ENCODE data around the gene CDK2AP2.

DNA sequence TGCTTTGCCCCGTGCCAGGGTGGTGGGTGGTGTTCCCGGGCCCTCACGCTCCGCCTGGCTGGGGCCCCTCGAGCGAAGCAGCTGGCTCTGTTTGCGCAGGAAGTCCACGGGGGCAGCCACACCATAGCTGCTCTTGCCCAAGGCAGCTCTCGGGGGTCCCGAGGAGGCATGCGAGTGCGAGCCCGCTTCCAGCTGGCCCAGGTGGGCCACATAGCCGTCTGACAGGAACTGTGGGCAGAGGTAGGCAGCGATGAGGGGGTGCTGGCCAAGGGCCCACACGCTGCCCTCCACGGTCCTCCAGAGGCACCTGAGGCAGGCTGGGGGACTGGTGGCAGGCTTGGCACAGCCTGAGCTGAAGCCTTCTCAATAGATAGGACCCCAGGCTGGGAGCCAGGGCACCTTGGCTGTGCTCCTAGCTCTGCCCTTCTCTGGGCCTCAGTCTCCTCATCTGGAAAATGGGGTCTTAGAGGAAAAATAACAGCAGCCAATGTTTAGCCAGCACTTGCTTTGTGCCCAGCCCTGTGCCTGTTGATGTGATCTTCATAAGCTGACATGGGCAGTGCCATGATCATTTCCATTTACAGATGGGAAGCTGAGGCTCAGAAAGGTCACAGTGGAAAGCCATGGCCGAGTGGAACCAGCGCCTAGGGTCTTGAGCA is 15.8 kb downstream of the CDK2AP2 start:
- TF ChIP-seq, protein P1, sequence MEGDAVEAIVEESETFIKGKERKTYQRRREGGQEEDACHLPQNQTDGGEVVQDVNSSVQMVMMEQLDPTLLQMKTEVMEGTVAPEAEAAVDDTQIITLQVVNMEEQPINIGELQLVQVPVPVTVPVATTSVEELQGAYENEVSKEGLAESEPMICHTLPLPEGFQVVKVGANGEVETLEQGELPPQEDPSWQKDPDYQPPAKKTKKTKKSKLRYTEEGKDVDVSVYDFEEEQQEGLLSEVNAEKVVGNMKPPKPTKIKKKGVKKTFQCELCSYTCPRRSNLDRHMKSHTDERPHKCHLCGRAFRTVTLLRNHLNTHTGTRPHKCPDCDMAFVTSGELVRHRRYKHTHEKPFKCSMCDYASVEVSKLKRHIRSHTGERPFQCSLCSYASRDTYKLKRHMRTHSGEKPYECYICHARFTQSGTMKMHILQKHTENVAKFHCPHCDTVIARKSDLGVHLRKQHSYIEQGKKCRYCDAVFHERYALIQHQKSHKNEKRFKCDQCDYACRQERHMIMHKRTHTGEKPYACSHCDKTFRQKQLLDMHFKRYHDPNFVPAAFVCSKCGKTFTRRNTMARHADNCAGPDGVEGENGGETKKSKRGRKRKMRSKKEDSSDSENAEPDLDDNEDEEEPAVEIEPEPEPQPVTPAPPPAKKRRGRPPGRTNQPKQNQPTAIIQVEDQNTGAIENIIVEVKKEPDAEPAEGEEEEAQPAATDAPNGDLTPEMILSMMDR (conservative IDR thresholded peaks at IDR 0.05; ENCODE audit: low read depth in 2 of 2): no peak
- TF ChIP-seq POLR2AphosphoS5 (IDR thresholded peaks at IDR 0.05; ENCODE audit: low read depth) (no peak), EZH2 (IDR thresholded peaks at IDR 0.05; ENCODE audit: low read depth, unreplicated experiment) (no peak)

Measured in GM23338 (cell line).